ENCODE results near the gene PHF8. TPM values are rescaled to one million over a fixed set of nuclear protein-coding genes. Genes with fewer than 3 reads are reported as not detected.

The PHF8 gene
- total RNA-seq, 4 donors from 2014 or later = 22.7 to 75.4 (median 51.2) TPM

DNA sequence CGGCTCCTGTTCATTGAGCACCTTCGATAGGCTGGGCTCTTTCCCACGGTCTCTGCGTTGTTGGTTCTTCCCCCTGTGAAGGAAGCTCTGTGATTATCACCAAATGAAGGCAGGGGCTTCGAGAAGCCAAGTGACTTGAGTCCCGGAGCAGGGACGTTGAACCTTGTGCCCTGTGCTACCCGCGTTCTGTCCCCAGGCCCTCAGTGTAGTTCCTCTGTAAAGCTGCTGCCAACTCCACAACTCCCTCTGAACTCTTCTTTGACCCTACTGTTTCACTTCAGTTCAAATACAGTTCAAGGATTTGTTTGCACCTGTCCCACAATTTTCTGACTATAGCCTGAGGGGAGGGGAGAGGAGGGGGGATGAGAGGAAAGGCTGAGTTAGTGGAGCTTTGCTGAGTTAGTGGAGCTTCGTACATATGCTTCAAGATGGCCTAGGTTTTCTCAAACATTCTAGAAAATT is 635 bp upstream of the PHF8 start:
- DNase-seq = no peak
- Histone ChIP-seq H3K36me3 (no peaks in the 10 kb centered on the region), H3K4me3 (peak overlapping the region; percentile 13 to 81 (median 46)), H3K27ac (peak overlapping the region; percentile 94 to 98 (median 96)), H3K27me3 (no peaks in the 10 kb centered on the region), H3K4me1 (peaks cover 0 to 5% (median 2%) of the 10 kb centered on the region in 4 donors), H3K9me3 (no peaks in the 10 kb centered on the region)
- WGBS, 2 donors (ENCODE audit: low coverage in 1 of 2) = 54 to 60% methylated on average over 1 to 10 of the region's 10 CpGs
- no peak for TF ChIP-seq EP300 (IDR thresholded peaks at IDR 0.05; ENCODE audit: low read depth)
- TF ChIP-seq POLR2A (IDR thresholded peaks at IDR 0.05) = no peak
- TF ChIP-seq POLR2AphosphoS5 (IDR thresholded peaks at IDR 0.05) = no peak
- no peak for TF ChIP-seq CTCF (IDR thresholded peaks at IDR 0.05)
- in situ Hi-C loops (cut with MboI; ENCODE audit: low pct_ligation_motif_present in 1 of 4, low pct_unique_long_range_greater_than_20kb in 1 of 4, low sequenced_read_pairs in 3 of 4) (no loop called here), intact Hi-C loops (cut with DNase I; ENCODE audit: low total_unique reads) (no loop called here)

- TF ChIP-seq POLR2A (IDR thresholded peaks at IDR 0.05) = peak; percentile 44
- TF ChIP-seq EP300 (IDR thresholded peaks at IDR 0.05; ENCODE audit: low read depth) = no peak
- H3K27me3 ChIP-seq = no peaks in the 10 kb centered on the region
- peak overlapping the region; percentile 44 to 89 (median 72) for H3K4me3 ChIP-seq
- WGBS, 2 donors (ENCODE audit: low coverage in 1 of 2) = 61% methylated on average over 43 of the region's 43 CpGs; no CpG with 5 or more reads in 1 of the 2 donors
- H3K36me3 ChIP-seq = no peaks in the 10 kb centered on the region
- H3K9me3 ChIP-seq = no peaks in the 10 kb centered on the region
- H3K27ac ChIP-seq = peak overlapping the region; percentile 94 to 98 (median 96)
- intact Hi-C loops (cut with DNase I; ENCODE audit: low total_unique reads) = no loop called here
- in situ Hi-C loops (cut with MboI; ENCODE audit: low pct_ligation_motif_present in 1 of 4, low pct_unique_long_range_greater_than_20kb in 1 of 4, low sequenced_read_pairs in 3 of 4) = no loop called here
- peaks cover 0 to 5% (median 2%) of the 10 kb centered on the region in 4 donors for H3K4me1 ChIP-seq
- DNase-seq = peak; percentile 49
Observed at GRCh38 chrX:54043541-54044125, 640 bp downstream of the PHF8 start.

- H3K4me1 ChIP-seq = peaks cover 0 to 5% (median 2%) of the 10 kb centered on the region in 4 donors
- in situ Hi-C loops (cut with MboI; ENCODE audit: low pct_ligation_motif_present in 1 of 4, low pct_unique_long_range_greater_than_20kb in 1 of 4, low sequenced_read_pairs in 3 of 4) = no loop called here
- no peaks in the 10 kb centered on the region for H3K36me3 ChIP-seq
- TF ChIP-seq CTCF (IDR thresholded peaks at IDR 0.05) (no peak), EP300 (IDR thresholded peaks at IDR 0.05; ENCODE audit: low read depth) (no peak), POLR2AphosphoS5 (IDR thresholded peaks at IDR 0.05) (no peak), POLR2A (IDR thresholded peaks at IDR 0.05) (no peak)
- no peak for DNase-seq
- 45% methylated on average over 11 of the region's 11 CpGs; no CpG with 5 or more reads in 1 of the 2 donors for WGBS, 2 donors (ENCODE audit: low coverage in 1 of 2)
- no peaks in the 10 kb centered on the region for H3K9me3 ChIP-seq
- H3K27me3 ChIP-seq = no peaks in the 10 kb centered on the region
- peak overlapping the region; percentile 44 to 89 (median 72) for H3K4me3 ChIP-seq
- peak overlapping the region; percentile 94 to 98 (median 96) for H3K27ac ChIP-seq
- intact Hi-C loops (cut with DNase I; ENCODE audit: low total_unique reads) = no loop called here
Observed at GRCh38 chrX:54043056-54043455, 1.2 kb downstream of the PHF8 start.

DNA sequence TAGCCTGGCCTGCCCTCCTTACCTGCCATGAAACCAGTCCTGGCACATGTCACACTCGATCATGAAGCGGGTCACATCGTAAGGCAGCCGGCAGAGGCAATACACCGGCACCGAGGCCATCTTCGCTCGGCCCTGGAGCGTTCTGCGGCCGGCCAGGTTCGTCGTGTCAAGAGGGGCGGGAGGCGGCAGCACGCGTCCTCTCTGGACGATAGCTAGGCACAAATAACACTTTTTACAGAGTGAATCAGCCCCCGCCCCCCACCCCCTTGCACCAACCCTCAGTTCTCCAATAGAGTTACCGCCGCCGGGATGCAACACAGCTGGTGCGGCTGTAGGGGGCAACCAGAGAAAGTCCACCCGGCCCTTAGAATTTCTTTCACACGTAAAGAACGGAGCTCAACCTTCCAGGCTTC is 1.7 kb downstream of the PHF8 start:
- in situ Hi-C loops (cut with MboI; ENCODE audit: low pct_ligation_motif_present in 1 of 4, low pct_unique_long_range_greater_than_20kb in 1 of 4, low sequenced_read_pairs in 3 of 4) = no loop called here
- no peaks in the 10 kb centered on the region for H3K36me3 ChIP-seq

More for the DNA sequence above, 1.7 kb downstream of the PHF8 start:
- intact Hi-C loops (cut with DNase I; ENCODE audit: low total_unique reads) = no loop called here
- DNase-seq = peak; percentile 33
- Histone ChIP-seq H3K4me3 (peak overlapping the region; percentile 1 to 89 (median 72)), H3K4me1 (peaks cover 0 to 5% (median 2%) of the 10 kb centered on the region in 4 donors), H3K9me3 (no peaks in the 10 kb centered on the region), H3K27ac (peak overlapping the region; percentile 94 to 98 (median 96)), H3K27me3 (no peaks in the 10 kb centered on the region)
- TF ChIP-seq POLR2AphosphoS5 (IDR thresholded peaks at IDR 0.05) = no peak
- TF ChIP-seq CTCF (IDR thresholded peaks at IDR 0.05) = peak in 4 of 5 experiments; percentile 8 to 15 (median 14)
- no peak for TF ChIP-seq POLR2A (IDR thresholded peaks at IDR 0.05)
- 53% methylated on average over 26 of the region's 26 CpGs; no CpG with 5 or more reads in 1 of the 2 donors for WGBS, 2 donors (ENCODE audit: low coverage in 1 of 2)

Data from transverse colon (tissue), 4 donors.